ENCODE data around the gene PFDN2. TPM values are rescaled to one million over a fixed set of nuclear protein-coding genes. Genes with fewer than 3 reads are reported as not detected.
A peak's percentile ranks its signal among the peaks of the same experiment; 100 is the strongest.

The PFDN2 gene
- total and polyA plus RNA-seq, 4 donors: 30.3 to 152 (median 94.9) TPM

GRCh38 chr1:161111117-161111516 is 6.7 kb downstream of the PFDN2 start:
- no peaks in the 10 kb centered on the region for H3K27me3 ChIP-seq (ENCODE audit: control insufficient read depth, insufficient read depth, low read length)
- no peak overlapping the region for H3K27ac ChIP-seq (ENCODE audit: low read depth, low read length)
- H3K4me3 ChIP-seq (ENCODE audit: low read depth, low read length): no peak overlapping the region
- H3K4me1 ChIP-seq (ENCODE audit: control insufficient read depth, insufficient read depth, low read length): peaks cover 2% of the 10 kb centered on the region
- no peak for DNase-seq (ENCODE audit: low read depth in 4 of 6, low spot score in 6 of 6)
- 93% methylated on average over 2 of the region's 3 CpGs for WGBS (ENCODE audit: insufficient coverage)
- peaks cover 7% of the 10 kb centered on the region for H3K36me3 ChIP-seq (ENCODE audit: control insufficient read depth, insufficient read depth, low read length)
- H3K9me3 ChIP-seq (ENCODE audit: control insufficient read depth, insufficient read depth, low read length): no peaks in the 10 kb centered on the region

DNA sequence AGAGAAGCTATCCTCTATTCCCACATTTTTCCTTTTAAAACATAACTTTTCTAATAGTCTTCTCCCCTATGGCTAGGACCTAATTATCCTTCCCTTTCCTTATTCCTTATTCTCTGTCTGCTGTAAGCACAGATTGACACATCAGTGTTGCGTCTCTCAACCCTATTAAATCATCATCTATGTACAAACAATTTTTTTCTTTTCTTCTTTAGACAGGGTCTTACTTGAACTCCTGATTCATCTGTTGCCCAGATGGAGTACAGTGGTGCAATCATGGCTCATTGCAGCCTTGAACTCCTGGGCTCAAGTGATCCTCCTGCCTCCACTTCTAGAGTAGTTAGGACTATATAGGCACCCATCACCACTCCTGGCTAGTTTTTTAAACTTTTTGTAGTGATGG is 11.4 kb downstream of the PFDN2 start:
- Histone ChIP-seq H3K4me3 (ENCODE audit: low read depth, low read length) (no peak overlapping the region), H3K9me3 (ENCODE audit: control insufficient read depth, insufficient read depth, low read length) (no peaks in the 10 kb centered on the region), H3K27me3 (ENCODE audit: control insufficient read depth, insufficient read depth, low read length) (no peaks in the 10 kb centered on the region), H3K27ac (ENCODE audit: low read depth, low read length) (no peak overlapping the region), H3K4me1 (ENCODE audit: control insufficient read depth, insufficient read depth, low read length) (no peaks in the 10 kb centered on the region), H3K36me3 (ENCODE audit: control insufficient read depth, insufficient read depth, low read length) (peaks cover 19% of the 10 kb centered on the region)
- whole genome bisulfite sequencing (ENCODE audit: insufficient coverage): 90% methylated on average over 1 of the region's 1 CpG
- DNase-seq (ENCODE audit: low read depth in 4 of 6, low spot score in 6 of 6): no peak

GRCh38 chr1:161100556-161100955 is 17.3 kb downstream of the PFDN2 start:
- H3K27ac ChIP-seq (ENCODE audit: low read depth, low read length): no peak overlapping the region

GRCh38 chr1:161099090-161099802 is 18.6 kb downstream of the PFDN2 start:
- DNase-seq (ENCODE audit: low read depth in 4 of 6, low spot score in 6 of 6): peak in 2 of 6 donors; percentile 14 to 15

More at GRCh38 chr1:161100556-161100955, 17.3 kb downstream of the PFDN2 start:
- peaks cover 17% of the 10 kb centered on the region for H3K4me1 ChIP-seq (ENCODE audit: control insufficient read depth, insufficient read depth, low read length)
- no peak overlapping the region for H3K4me3 ChIP-seq (ENCODE audit: low read depth, low read length)
- H3K36me3 ChIP-seq (ENCODE audit: control insufficient read depth, insufficient read depth, low read length): peaks cover 17% of the 10 kb centered on the region
- H3K27me3 ChIP-seq (ENCODE audit: control insufficient read depth, insufficient read depth, low read length): no peaks in the 10 kb centered on the region
- 46% methylated on average over 2 of the region's 2 CpGs for WGBS (ENCODE audit: insufficient coverage)
- no peaks in the 10 kb centered on the region for H3K9me3 ChIP-seq (ENCODE audit: control insufficient read depth, insufficient read depth, low read length)
- DNase-seq (ENCODE audit: low read depth in 4 of 6, low spot score in 6 of 6): no peak

DNA sequence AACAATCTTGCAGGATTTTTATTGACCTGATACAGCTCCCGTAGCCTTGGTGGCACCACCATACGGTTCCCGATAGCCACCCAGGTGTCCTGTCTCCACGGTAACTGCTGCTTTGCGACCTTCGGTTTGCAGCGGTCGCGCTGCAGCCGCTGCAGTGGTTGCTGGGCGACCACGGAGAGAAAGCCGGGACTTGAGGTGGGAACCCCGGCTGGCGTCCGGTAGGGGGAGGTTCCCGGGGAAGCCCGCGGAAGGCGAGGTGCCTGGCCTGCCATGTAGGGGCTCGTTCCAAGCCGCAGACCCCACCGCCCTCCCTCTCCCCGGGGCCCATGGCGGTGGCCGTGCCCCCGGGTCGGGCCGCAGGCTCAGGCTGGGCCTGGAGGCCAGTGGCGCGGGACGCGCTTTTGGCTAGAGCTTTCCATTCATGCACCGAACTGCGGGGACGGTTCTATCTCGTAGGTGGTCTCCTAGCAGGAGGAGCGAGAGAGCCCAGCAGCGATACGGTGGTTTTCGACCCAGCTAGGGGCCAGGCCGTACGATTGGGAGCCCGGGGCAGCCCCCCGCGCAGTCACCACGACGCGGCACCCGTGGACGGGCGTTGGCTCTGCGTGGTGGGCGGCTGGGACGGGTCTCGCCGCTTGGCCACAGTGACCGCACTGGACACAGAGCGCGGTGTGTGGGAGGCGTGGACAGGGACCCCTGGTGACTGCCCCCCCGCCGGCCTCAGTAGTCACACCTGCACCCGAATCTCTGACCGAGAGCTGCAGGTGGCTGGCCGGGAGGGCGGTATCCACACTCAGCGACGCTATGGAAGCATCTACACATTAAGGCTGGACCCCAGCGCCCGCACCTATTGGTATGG is 19.4 kb downstream of the PFDN2 start, which contains the start of gene KLHDC9:
Gene KLHDC9 (plus strand): TSS at position 152 of the 859 bp plus-strand sequence. CDS start 175 bp downstream, at position 327.
- Histone ChIP-seq H3K27ac (ENCODE audit: low read depth, low read length) (peak within 1 kb of the TSS; percentile 69), H3K4me1 (ENCODE audit: control insufficient read depth, insufficient read depth, low read length) (peaks cover 17% of the 10 kb centered on the region), H3K9me3 (ENCODE audit: control insufficient read depth, insufficient read depth, low read length) (no peaks in the 10 kb centered on the region), H3K36me3 (ENCODE audit: control insufficient read depth, insufficient read depth, low read length) (peaks cover 17% of the 10 kb centered on the region), H3K27me3 (ENCODE audit: control insufficient read depth, insufficient read depth, low read length) (peaks cover 1% of the 10 kb centered on the region), H3K4me3 (ENCODE audit: low read depth, low read length) (peak within 1 kb of the TSS; percentile 50)
- peak in 5 of 6 donors; percentile 71 to 98 (median 87) for DNase-seq (ENCODE audit: low read depth in 4 of 6, low spot score in 6 of 6)
- whole genome bisulfite sequencing (ENCODE audit: insufficient coverage): 1% methylated on average over 71 of the region's 71 CpGs

More at GRCh38 chr1:161099090-161099802, 18.6 kb downstream of the PFDN2 start:
- 76% methylated on average over 6 of the region's 9 CpGs for WGBS (ENCODE audit: insufficient coverage)
- Histone ChIP-seq H3K4me1 (ENCODE audit: control insufficient read depth, insufficient read depth, low read length) (peaks cover 17% of the 10 kb centered on the region), H3K9me3 (ENCODE audit: control insufficient read depth, insufficient read depth, low read length) (no peaks in the 10 kb centered on the region), H3K4me3 (ENCODE audit: low read depth, low read length) (peak overlapping the region; percentile 50), H3K27me3 (ENCODE audit: control insufficient read depth, insufficient read depth, low read length) (no peaks in the 10 kb centered on the region), H3K36me3 (ENCODE audit: control insufficient read depth, insufficient read depth, low read length) (peaks cover 17% of the 10 kb centered on the region), H3K27ac (ENCODE audit: low read depth, low read length) (peak overlapping the region; percentile 69)

DNA sequence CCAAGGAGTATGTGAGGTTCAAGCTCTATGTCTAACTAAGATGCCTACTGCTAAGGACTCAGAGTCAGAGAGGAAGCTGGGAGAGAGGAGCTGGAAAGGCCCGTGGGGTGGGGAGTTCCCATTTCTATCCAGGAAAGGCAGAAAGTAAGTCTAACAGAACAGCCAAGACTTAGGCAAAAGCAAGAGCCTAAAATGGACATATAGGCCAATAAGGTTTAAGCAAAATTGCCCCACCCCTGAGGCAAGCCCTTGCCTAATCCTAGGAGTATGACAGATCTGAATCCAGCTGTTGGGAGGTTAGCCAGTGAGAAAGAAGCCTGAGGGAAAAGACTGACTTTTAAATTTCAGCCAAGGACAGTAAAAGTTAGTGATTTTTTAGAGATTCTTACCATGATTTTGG is 21.3 kb downstream of the PFDN2 start:
- Histone ChIP-seq H3K27ac (ENCODE audit: low read depth, low read length) (no peak overlapping the region), H3K36me3 (ENCODE audit: control insufficient read depth, insufficient read depth, low read length) (peaks cover 6% of the 10 kb centered on the region), H3K9me3 (ENCODE audit: control insufficient read depth, insufficient read depth, low read length) (no peaks in the 10 kb centered on the region), H3K27me3 (ENCODE audit: control insufficient read depth, insufficient read depth, low read length) (peaks cover 2% of the 10 kb centered on the region), H3K4me3 (ENCODE audit: low read depth, low read length) (no peak overlapping the region), H3K4me1 (ENCODE audit: control insufficient read depth, insufficient read depth, low read length) (peaks cover 17% of the 10 kb centered on the region)
- DNase-seq (ENCODE audit: low read depth in 4 of 6, low spot score in 6 of 6): no peak
- WGBS (ENCODE audit: insufficient coverage): 43% methylated on average over 1 of the region's 1 CpG

GRCh38 chr1:161096015-161096414 is 21.8 kb downstream of the PFDN2 start:
- no peaks in the 10 kb centered on the region for H3K9me3 ChIP-seq (ENCODE audit: control insufficient read depth, insufficient read depth, low read length)
- H3K27me3 ChIP-seq (ENCODE audit: control insufficient read depth, insufficient read depth, low read length): peaks cover 2% of the 10 kb centered on the region
- no peak overlapping the region for H3K4me3 ChIP-seq (ENCODE audit: low read depth, low read length)
- peaks cover 1% of the 10 kb centered on the region for H3K36me3 ChIP-seq (ENCODE audit: control insufficient read depth, insufficient read depth, low read length)
- DNase-seq (ENCODE audit: low read depth in 4 of 6, low spot score in 6 of 6): no peak
- no peak overlapping the region for H3K27ac ChIP-seq (ENCODE audit: low read depth, low read length)
- peaks cover 17% of the 10 kb centered on the region for H3K4me1 ChIP-seq (ENCODE audit: control insufficient read depth, insufficient read depth, low read length)
- 89% methylated on average over 1 of the region's 2 CpGs for WGBS (ENCODE audit: insufficient coverage)

DNA sequence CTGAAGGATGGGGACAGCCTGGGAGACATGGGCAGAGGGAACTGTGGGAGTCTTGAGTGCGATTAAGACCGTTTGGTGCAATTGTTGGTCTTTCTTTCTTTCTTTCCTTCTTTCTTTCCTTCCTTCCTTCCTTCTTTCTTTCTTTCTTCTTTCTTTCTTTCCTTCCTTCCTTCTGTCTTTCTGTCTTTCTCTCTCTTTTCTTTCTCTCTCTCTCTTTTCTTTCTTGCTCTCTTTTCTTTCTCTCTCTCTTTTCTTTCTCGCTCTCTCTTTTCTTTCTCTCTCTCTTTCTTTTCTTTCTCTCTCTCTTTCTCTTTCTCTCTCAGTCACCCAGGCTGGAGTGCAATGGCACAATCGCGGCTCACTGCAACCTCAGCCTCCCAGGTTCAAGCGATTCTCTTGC is 22.6 kb downstream of the PFDN2 start:
- no peak overlapping the region for H3K27ac ChIP-seq (ENCODE audit: low read depth, low read length)
- H3K9me3 ChIP-seq (ENCODE audit: control insufficient read depth, insufficient read depth, low read length): no peaks in the 10 kb centered on the region
- H3K36me3 ChIP-seq (ENCODE audit: control insufficient read depth, insufficient read depth, low read length): no peaks in the 10 kb centered on the region
- 87% methylated on average over 6 of the region's 6 CpGs for WGBS (ENCODE audit: insufficient coverage)
- peaks cover 17% of the 10 kb centered on the region for H3K4me1 ChIP-seq (ENCODE audit: control insufficient read depth, insufficient read depth, low read length)
- no peak overlapping the region for H3K4me3 ChIP-seq (ENCODE audit: low read depth, low read length)
- H3K27me3 ChIP-seq (ENCODE audit: control insufficient read depth, insufficient read depth, low read length): peaks cover 2% of the 10 kb centered on the region
- DNase-seq (ENCODE audit: low read depth in 4 of 6, low spot score in 6 of 6): no peak

GRCh38 chr1:161094481-161094880 is 23.4 kb downstream of the PFDN2 start:
- no peak for DNase-seq (ENCODE audit: low read depth in 4 of 6, low spot score in 6 of 6)
- Histone ChIP-seq H3K36me3 (ENCODE audit: control insufficient read depth, insufficient read depth, low read length) (no peaks in the 10 kb centered on the region), H3K4me1 (ENCODE audit: control insufficient read depth, insufficient read depth, low read length) (peaks cover 16% of the 10 kb centered on the region), H3K4me3 (ENCODE audit: low read depth, low read length) (no peak overlapping the region), H3K9me3 (ENCODE audit: control insufficient read depth, insufficient read depth, low read length) (no peaks in the 10 kb centered on the region), H3K27me3 (ENCODE audit: control insufficient read depth, insufficient read depth, low read length) (peaks cover 2% of the 10 kb centered on the region), H3K27ac (ENCODE audit: low read depth, low read length) (no peak overlapping the region)
- WGBS (ENCODE audit: insufficient coverage): 95% methylated on average over 2 of the region's 14 CpGs
